ELR (cell line): Measurements from ENCODE around the gene TMEM120B.
A peak's percentile ranks its signal among the peaks of the same experiment; 100 is the strongest.

Experiments used
- DNase-seq: peaks from one replicate; pipeline ENCODE4 v3.0.0-alpha.2; 2015; ENCODE audit warnings: low read depth

Gene TMEM120B

GRCh38 chr12:121792607-121793439 lies 80.3 kb downstream of the TMEM120B start:
- no peak for DNase-seq

- DNase-seq = peak; percentile 45
These were observed 80.9 kb downstream of the TMEM120B start, which contains the start of gene RHOF for GRCh38 chr12:121793440-121793837. Gene RHOF, minus strand, starts transcription at chr12:121793688. Its CDS starts 55 bp downstream, at chr12:121793633.

- peak; percentile 92 for DNase-seq
These were observed 81.4 kb downstream of the TMEM120B start for GRCh38 chr12:121793838-121794533.

GRCh38 chr12:121794534-121795033 lies 82.0 kb downstream of the TMEM120B start:
- DNase-seq = no peak

- DNase-seq = peak; percentile 80
These were observed 82.7 kb downstream of the TMEM120B start for GRCh38 chr12:121795034-121795968.

- peak; percentile 94 for DNase-seq
These were observed 84.6 kb downstream of the TMEM120B start for GRCh38 chr12:121796855-121797751.

GRCh38 chr12:121797937-121798786 lies 85.6 kb downstream of the TMEM120B start:
- DNase-seq = no peak

GRCh38 chr12:121798787-121799155 lies 86.2 kb downstream of the TMEM120B start:
- no peak for DNase-seq

GRCh38 chr12:121799156-121799841 lies 86.7 kb downstream of the TMEM120B start:
- peak; percentile 80 for DNase-seq

- DNase-seq = peak; percentile 91
These were observed 87.5 kb downstream of the TMEM120B start for GRCh38 chr12:121799842-121800693.

GRCh38 chr12:121800694-121801594 lies 88.4 kb downstream of the TMEM120B start:
- DNase-seq = peak; percentile 85

- no peak for DNase-seq
These were observed 89.3 kb downstream of the TMEM120B start for GRCh38 chr12:121801595-121802484.

GRCh38 chr12:121802485-121802842 lies 89.9 kb downstream of the TMEM120B start:
- no peak for DNase-seq

GRCh38 chr12:121802843-121803698 lies 90.5 kb downstream of the TMEM120B start:
- DNase-seq = peak; percentile 96

GRCh38 chr12:121803861-121804416 lies 91.4 kb downstream of the TMEM120B start, which contains the start of gene SETD1B:
Gene SETD1B, plus strand, starts transcription at chr12:121804009. Its CDS starts 729 bp downstream, at chr12:121804738.
- peak; percentile 72 for DNase-seq
